Myocyte (in vitro differentiated cells): ENCODE results near the gene MCF2L. TPM values are rescaled to one million over a fixed set of nuclear protein-coding genes. Genes with fewer than 3 reads are reported as not detected.
"Not testable (repeated sequence)": the region's sequence is repeated elsewhere in the genome, so short reads cannot be mapped to it uniquely, and the experiment has no call there.

Experiments
- DNase-seq: peaks from one replicate; pipeline ENCODE4 v3.0.0-alpha.2; 2012; ENCODE audit warnings: low read depth
- polyA plus RNA-seq: library from polyadenylated mRNA; unstranded; fragments of >200 nt; gene quantifications from one replicate; pipeline ENCODE4 v1.2.1, GENCODE V29; 2012; ENCODE audit warnings: missing spikeins
- total RNA-seq: library from RNA; depleted of rRNA; stranded (reverse); fragments of >200 nt; gene quantifications from 2 replicates; pipeline ENCODE4 v1.2.3, GENCODE V29; 2014

Gene MCF2L, protein sequence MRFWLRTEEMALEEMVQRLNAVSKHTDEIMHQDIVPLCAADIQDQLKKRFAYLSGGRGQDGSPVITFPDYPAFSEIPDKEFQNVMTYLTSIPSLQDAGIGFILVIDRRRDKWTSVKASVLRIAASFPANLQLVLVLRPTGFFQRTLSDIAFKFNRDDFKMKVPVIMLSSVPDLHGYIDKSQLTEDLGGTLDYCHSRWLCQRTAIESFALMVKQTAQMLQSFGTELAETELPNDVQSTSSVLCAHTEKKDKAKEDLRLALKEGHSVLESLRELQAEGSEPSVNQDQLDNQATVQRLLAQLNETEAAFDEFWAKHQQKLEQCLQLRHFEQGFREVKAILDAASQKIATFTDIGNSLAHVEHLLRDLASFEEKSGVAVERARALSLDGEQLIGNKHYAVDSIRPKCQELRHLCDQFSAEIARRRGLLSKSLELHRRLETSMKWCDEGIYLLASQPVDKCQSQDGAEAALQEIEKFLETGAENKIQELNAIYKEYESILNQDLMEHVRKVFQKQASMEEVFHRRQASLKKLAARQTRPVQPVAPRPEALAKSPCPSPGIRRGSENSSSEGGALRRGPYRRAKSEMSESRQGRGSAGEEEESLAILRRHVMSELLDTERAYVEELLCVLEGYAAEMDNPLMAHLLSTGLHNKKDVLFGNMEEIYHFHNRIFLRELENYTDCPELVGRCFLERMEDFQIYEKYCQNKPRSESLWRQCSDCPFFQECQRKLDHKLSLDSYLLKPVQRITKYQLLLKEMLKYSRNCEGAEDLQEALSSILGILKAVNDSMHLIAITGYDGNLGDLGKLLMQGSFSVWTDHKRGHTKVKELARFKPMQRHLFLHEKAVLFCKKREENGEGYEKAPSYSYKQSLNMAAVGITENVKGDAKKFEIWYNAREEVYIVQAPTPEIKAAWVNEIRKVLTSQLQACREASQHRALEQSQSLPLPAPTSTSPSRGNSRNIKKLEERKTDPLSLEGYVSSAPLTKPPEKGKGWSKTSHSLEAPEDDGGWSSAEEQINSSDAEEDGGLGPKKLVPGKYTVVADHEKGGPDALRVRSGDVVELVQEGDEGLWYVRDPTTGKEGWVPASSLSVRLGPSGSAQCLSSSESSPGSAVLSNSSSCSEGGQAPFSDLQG
- 31.2 and 34.4 TPM in 2 replicates for total RNA-seq
- 18.3 TPM for polyA plus RNA-seq

DNA sequence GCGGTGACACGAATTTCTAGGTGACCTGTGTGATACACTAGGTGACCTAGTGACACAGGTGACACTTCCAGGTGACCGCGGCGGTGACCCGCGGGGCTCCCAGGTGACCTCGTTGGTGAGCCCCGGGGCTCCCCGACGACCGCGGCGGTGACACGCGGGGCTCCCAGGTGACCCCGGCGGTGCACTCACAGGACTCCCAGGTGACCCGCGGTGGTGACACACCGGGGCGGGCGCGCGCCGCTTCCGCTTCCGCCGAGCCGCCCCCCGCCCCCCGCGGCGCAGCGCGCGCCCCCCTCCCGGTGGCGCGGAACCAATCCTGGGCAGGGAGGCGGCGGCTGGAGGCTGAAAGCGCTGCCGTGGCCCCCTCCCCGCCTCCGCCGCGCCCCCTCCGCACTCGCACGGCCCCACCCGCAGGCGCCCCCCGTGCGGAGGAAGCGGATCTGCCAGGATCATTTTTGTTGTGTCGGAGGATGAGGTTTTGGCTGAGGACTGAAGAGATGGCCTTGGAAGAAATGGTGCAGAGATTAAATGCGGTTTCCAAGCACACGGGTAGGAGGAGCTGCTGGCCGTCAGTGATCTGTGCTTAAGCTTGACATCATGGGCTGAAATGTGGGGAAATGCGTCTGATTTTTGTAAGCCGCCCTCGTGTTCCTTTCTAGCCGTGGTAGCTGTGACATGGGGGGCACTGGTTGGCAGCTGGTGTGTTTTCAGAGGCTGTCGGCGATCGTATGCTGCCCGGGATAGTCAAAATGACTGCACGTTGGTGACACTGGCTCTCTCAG, at the start of gene MCF2L:
Gene MCF2L (plus strand): TSS at position 305 of the 782 bp plus-strand sequence. CDS start 166 bp downstream, at position 471.
- DNase-seq = peak; percentile 26

DNA sequence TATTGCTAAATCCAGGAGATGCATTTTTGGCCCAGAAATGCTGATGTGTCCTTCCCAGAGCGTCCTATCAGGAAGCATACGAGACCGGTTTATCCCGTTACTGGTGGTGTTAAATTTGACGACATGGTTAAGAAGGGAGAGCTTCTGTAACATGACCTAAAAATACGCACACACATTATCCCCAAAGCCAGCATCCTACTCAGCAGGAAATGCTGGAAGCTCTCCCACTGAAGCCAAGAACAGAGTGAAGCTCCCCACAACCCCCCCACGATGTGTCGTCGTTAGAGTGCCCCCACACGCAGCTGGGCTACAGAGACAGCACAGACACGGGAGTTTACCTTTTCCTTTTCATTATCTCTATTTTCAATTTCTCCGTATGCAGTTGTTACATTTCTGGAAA, 45.1 kb upstream of the MCF2L start:
- DNase-seq = no peak

- DNase-seq = no peak
Measured at GRCh38 chr13:112924365-112924764, 44.6 kb upstream of the MCF2L start.

DNA sequence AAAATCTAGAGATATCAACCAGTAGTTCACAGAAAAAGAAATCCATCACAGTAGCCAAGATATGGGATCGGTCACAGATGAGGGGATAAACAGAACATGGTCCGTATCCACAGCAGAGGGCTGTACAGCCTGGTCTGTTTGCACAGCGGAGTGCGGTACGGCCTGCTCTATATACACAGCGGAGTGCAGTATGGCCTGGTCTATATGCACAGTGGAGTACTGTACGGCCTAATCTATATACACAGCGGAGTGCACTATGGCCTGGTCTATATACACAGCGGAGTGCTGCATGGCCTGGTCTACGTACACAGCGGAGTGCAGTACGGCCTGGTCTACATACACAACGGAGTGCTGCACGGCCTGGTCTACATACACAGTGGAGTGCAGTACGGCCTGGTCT, 43.0 kb upstream of the MCF2L start:
- DNase-seq = no peak

DNA sequence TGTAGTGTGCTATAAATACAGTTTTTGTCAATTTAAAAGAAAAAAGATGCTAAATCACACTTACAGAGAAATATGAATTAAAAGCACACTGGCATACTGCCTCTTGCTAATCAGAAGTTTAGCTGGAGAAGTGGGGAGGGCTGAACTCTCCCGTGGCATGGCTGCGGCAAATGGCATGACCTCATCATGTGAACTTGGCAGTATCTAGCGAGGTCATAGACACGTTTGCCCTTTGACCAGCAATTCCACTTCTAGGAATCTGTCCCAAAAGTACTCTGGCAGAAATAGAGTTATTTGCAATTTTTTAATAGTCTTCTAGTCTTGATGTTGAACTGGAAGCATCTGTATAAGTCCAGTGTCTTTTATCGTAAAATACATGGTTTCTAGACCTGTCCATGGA, 42.0 kb upstream of the MCF2L start:
- no peak for DNase-seq

- no peak for DNase-seq
Measured at GRCh38 chr13:112928020-112928971, 40.7 kb upstream of the MCF2L start.

- peak; percentile 39 for DNase-seq
Measured at GRCh38 chr13:112928972-112929782, 39.8 kb upstream of the MCF2L start.

DNA sequence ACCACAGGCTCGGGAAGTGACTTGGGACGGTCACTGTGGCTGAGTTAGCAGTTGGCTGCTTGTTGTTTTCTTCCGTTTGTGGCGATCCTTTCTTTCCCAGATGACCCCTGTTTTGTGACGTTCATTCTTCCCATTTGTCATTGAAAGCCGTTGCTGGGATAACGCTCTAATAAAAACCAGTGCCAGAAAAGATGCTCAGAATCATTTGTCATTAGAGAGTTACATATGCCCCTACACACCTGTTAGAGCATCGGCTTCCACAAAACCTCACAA, 39.3 kb upstream of the MCF2L start:
- DNase-seq = peak; percentile 28

GRCh38 chr13:112930192-112930591, 38.8 kb upstream of the MCF2L start:
- DNase-seq = no peak

GRCh38 chr13:112931028-112931934, 37.7 kb upstream of the MCF2L start:
- DNase-seq = peak; percentile 96

- no peak for DNase-seq
Measured at GRCh38 chr13:112932971-112933370, 36.0 kb upstream of the MCF2L start.

GRCh38 chr13:112933649-112934048, 35.4 kb upstream of the MCF2L start:
- DNase-seq = no peak

GRCh38 chr13:112934078-112934477, 34.9 kb upstream of the MCF2L start:
- no peak for DNase-seq

DNA sequence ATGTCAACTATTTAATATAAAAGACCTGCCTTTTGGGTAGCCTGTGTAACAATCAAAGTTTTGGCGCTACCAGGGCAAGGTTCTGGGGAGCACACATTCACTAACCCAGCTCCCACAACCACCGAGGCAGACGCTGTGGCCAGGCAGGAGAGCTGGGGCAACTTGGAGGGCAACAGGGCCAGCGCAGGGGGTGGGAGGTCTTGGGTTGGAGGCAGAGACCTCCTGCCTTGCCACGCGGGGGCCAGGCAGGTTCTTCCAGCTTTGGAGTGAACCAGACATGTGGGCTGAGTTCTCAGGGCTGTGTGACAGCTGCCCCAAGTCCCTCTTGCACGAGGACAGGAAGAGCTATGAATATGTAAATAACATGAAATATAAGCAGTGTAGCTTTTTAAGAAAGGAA, 30.3 kb upstream of the MCF2L start:
- no peak for DNase-seq

GRCh38 chr13:112940236-112940635, 28.8 kb upstream of the MCF2L start:
- peak; percentile 88 for DNase-seq

- no peak for DNase-seq
Measured at GRCh38 chr13:112941349-112941748, 27.7 kb upstream of the MCF2L start.

DNA sequence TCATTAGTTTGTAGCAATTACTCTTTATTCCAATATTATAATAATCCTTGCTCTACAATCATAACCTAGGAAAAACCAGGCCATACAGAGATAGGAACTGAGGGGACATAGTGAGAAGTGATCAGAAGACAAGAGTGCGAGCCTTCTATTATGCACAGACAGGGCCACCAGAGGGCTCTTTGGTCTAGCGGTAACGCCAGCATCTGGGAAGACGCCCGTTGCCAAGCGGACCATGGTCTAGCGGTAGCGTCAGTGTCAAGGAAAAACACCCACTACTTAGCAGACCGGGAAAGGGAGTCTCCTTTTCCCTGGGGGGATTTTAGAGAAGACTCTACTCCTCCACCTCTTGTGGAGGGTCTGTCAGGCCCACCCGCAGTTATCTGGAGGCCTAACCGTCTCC, 27.2 kb upstream of the MCF2L start:
- not testable (repeated sequence) for DNase-seq

- DNase-seq = peak; percentile 97
Measured at GRCh38 chr13:112942689-112943308, 26.2 kb upstream of the MCF2L start.
